A549 (cell line): ENCODE data around the gene KLHL30. TPM values are rescaled to one million over a fixed set of nuclear protein-coding genes. Genes with fewer than 3 reads are reported as not detected.

Experiments
- ATAC-seq, 2 experiments: fragments of 200-7000 bp in 1 of 2; fragments of >200 bp in 1 of 2; cut with Nextera tagmentation in 1 of 2; cut with Tn5 transposase in 1 of 2; 3 replicates each; pipeline versions ENCODE4 v1.8.0 to v1.9.1; 2018 to 2020; ENCODE audit warnings: mild to moderate bottlenecking in 1 of 2, moderate library complexity in 1 of 2
- CTCF ChIA-PET: fragments of 300-600 bp; sonication (Branson Sonifier 250); formaldehyde crosslinking; extraction: SDS; loops from one replicate; lab custom pipeline; 2021; ENCODE audit warnings: antibody characterized with exemption, inconsistent platforms; lab: Yijun Ruan, JAX
- POLR2A ChIA-PET: fragments of 350-600 bp; formaldehyde crosslinking; extraction: SDS; loops from one replicate; lab custom pipeline; 2021; ENCODE audit warnings: antibody characterized with exemption, inconsistent platforms; lab: Yijun Ruan, JAX
- DNase-seq, 2 experiments: peaks; one replicate each; pipeline versions ENCODE4 v3.0.0 to v3.0.0-alpha.2; 2011 to 2016; ENCODE audit warnings: low read depth in 1 of 2, low spot score in 1 of 2
- FAIRE-seq: peaks from 2 replicates; lab custom pipeline; 2011; peaks lifted over from hg19 to GRCh38; lab: Jason Lieb, UNC
- H3K27ac ChIP-seq, 2 experiments: fragments of >200 bp; sonication (Bioruptor Twin); formaldehyde crosslinking; 3 replicates each; pipeline ENCODE4 v1.5.1; 2016 to 2017
- H3K4me1 ChIP-seq: fragments of >200 bp; sonication (Bioruptor Twin); formaldehyde crosslinking; 3 replicates; pipeline ENCODE4 v1.6.1; 2016
- H3K4me2 ChIP-seq: fragments of >200 bp; sonication (Bioruptor Twin); formaldehyde crosslinking; 3 replicates; pipeline ENCODE4 v1.6.1; 2016
- H3K4me3 ChIP-seq: fragments of >200 bp; sonication (Bioruptor Twin); formaldehyde crosslinking; 3 replicates; pipeline ENCODE4 v1.5.1; 2016
- H3K9me3 ChIP-seq: fragments of >200 bp; sonication (Bioruptor Twin); formaldehyde crosslinking; 3 replicates; pipeline ENCODE4 v1.6.1; 2016
- CHD2 ChIP-seq: fragments of 150-350 bp; IDR thresholded peaks from 2 replicates; pipeline ENCODE4 v1.6.1; 2014; ENCODE audit warnings: low read length; ENCODE audit not compliant: partially characterized antibody
- CHD4 ChIP-seq: fragments of 200-600 bp; sonication (generic); IDR thresholded peaks from 2 replicates; pipeline ENCODE4 v1.6.1; 2016; ENCODE audit warnings: antibody characterized with exemption, mild to moderate bottlenecking, borderline replicate concordance
- E2F6 ChIP-seq: IDR thresholded peaks from 2 replicates; pipeline ENCODE4 v1.6.1; 2012; ENCODE audit warnings: low read depth, borderline replicate concordance
- EHMT2 ChIP-seq: fragments of 200-600 bp; sonication (generic); IDR thresholded peaks from 2 replicates; pipeline ENCODE4 v1.6.1; 2016; ENCODE audit warnings: antibody characterized with exemption, low read depth, mild to moderate bottlenecking, moderate library complexity
- EP300 ChIP-seq, 2 experiments: fragments of >200 bp; sonication (Bioruptor Twin); formaldehyde crosslinking; IDR thresholded peaks; 2 replicates in 1 of 2; 3 replicates in 1 of 2; pipeline ENCODE4 v1.6.1; 2016 to 2017
- FOSB ChIP-seq: fragments of 250-450 bp; sonication (Bioruptor Pico); IDR thresholded peaks from 2 replicates; pipeline ENCODE4 v1.5.0; 2020; ENCODE audit warnings: mild to moderate bottlenecking, moderate library complexity
- FOXS1 ChIP-seq: fragments of 250-450 bp; sonication (Bioruptor Pico); IDR thresholded peaks from 2 replicates; pipeline ENCODE4 v1.5.0; 2020; ENCODE audit warnings: mild to moderate bottlenecking, moderate library complexity
- HES2 ChIP-seq: fragments of >200 bp; sonication (Bioruptor Twin); formaldehyde crosslinking; IDR thresholded peaks from 2 replicates; pipeline ENCODE4 v1.6.1; 2016
- HMGXB4 ChIP-seq: fragments of 250-450 bp; sonication (Bioruptor Pico); IDR thresholded peaks from 2 replicates; pipeline ENCODE4 v1.5.0; 2021; ENCODE audit warnings: mild to moderate bottlenecking, moderate library complexity, borderline replicate concordance
- HOXA7 ChIP-seq: fragments of 250-450 bp; sonication (Bioruptor Pico); IDR thresholded peaks from 2 replicates; pipeline ENCODE4 v1.5.0; 2020; ENCODE audit warnings: mild to moderate bottlenecking, moderate library complexity
- JUNB ChIP-seq: fragments of >200 bp; sonication (Bioruptor Twin); formaldehyde crosslinking; IDR thresholded peaks from 2 replicates; pipeline ENCODE4 v1.6.1; 2016
- KDM5A ChIP-seq: fragments of 200-600 bp; sonication (generic); IDR thresholded peaks from 2 replicates; pipeline ENCODE4 v1.6.1; 2016; ENCODE audit warnings: antibody characterized with exemption, mild to moderate bottlenecking
- MAZ ChIP-seq: fragments of 150-350 bp; IDR thresholded peaks from 2 replicates; pipeline ENCODE4 v1.6.1; 2014; ENCODE audit warnings: antibody characterized with exemption, low read depth, low read length, borderline replicate concordance
- NFE2L2 ChIP-seq: fragments of 150-350 bp; conservative IDR thresholded peaks from 2 replicates; pipeline ENCODE4 v1.6.1; 2014; ENCODE audit warnings: low read length
- NPAS2 ChIP-seq: fragments of 250-450 bp; sonication (Bioruptor Pico); IDR thresholded peaks from 2 replicates; pipeline ENCODE4 v1.8.0; 2022; ENCODE audit warnings: mild to moderate bottlenecking, moderate library complexity, borderline replicate concordance
- PBX3 ChIP-seq: IDR thresholded peaks from 2 replicates; pipeline ENCODE4 v1.6.1; 2012
- POLR2AphosphoS2 ChIP-seq: conservative IDR thresholded peaks from 2 replicates; pipeline ENCODE4 v1.6.1; 2012; ENCODE audit warnings: low read length, improper control_type of control experiment, inconsistent platforms
- RFX5 ChIP-seq: fragments of 450-650 bp; IDR thresholded peaks from 2 replicates; pipeline ENCODE4 v1.7.1; 2014; ENCODE audit warnings: antibody characterized with exemption, mild to moderate bottlenecking, moderate library complexity
- SMC3 ChIP-seq: fragments of >200 bp; sonication (Bioruptor Twin); formaldehyde crosslinking; IDR thresholded peaks from 3 replicates; pipeline ENCODE4 v1.6.1; 2018; ENCODE audit warnings: inconsistent platforms
- SREBF2 ChIP-seq: fragments of 450-650 bp; IDR thresholded peaks from 2 replicates; pipeline ENCODE4 v1.6.1; 2014; ENCODE audit warnings: mild to moderate bottlenecking, moderate library complexity
- ZSCAN20 ChIP-seq: fragments of 250-450 bp; sonication (Bioruptor Pico); IDR thresholded peaks from 2 replicates; pipeline ENCODE4 v1.8.0; 2022; ENCODE audit warnings: mild to moderate bottlenecking, moderate library complexity
- WGBS: methylation state at CpG from one replicate; pipeline ENCODE4 v1.1.6; 2017; ENCODE audit errors: missing lambda C conversion rate; 5-methylcytosine and 5-hydroxymethylcytosine counted together
- polyA plus RNA-seq, 4 experiments: library from polyadenylated mRNA; depleted of rRNA in 3 of 4; stranded (reverse); fragments of >200 nt; fragmentation: RNase III in 1 of 4; extraction: RNeasy Plus Mini Kit Qiagen cat#74134 plus additional on column Dnase treatment in 1 of 4; gene quantifications; 2 replicates in 3 of 4; 3 replicates in 1 of 4; pipeline ENCODE4 v1.2.3, GENCODE V29; 2011 to 2017
- TF ChIP-seq, protein P1 (sequence below): fragments of 250-450 bp; sonication (Bioruptor Pico); IDR thresholded peaks from 2 replicates; pipeline ENCODE4 v1.5.0; 2020; ENCODE audit warnings: low read depth, mild to moderate bottlenecking, moderate library complexity

Gene KLHL30
- polyA plus RNA-seq, 2 of the 4 experiments (the other 2 are of a cell fraction) = 0.04 TPM

DNA sequence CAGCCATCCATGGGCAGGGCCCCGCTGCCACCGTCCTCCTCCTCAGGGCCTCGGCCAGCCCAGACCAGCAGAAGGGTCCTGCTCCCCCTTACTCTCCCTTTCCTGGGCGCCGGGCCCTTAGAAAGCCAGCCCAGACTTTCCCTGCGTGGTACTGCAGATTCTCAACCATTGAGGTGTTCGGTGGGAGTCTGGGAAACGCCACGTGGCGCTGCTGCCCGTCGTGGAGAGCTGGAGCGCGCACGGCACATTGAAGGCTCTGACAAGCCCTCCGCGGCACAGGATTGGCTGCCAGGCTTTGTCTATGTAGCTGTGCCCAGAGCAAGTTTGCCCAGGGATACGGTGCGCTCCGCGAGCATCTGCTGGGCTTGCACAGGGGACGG, 10.4 kb upstream of the KLHL30 start:
- POLR2A ChIA-PET = no interaction called here
- CTCF ChIA-PET = no interaction called here

GRCh38 chr2:238128534-238129001, 9.9 kb upstream of the KLHL30 start:
- DNase-seq (no peak), FAIRE-seq (no peak)
- Histone ChIP-seq H3K27ac (no peak overlapping the region), H3K4me1 (no peaks in the 10 kb centered on the region), H3K4me3 (no peak overlapping the region), H3K9me3 (no peaks in the 10 kb centered on the region)
- ChIA-PET CTCF (no interaction called here), POLR2A (no interaction called here)
- TF ChIP-seq RFX5 (no peak), CHD4 (no peak), SREBF2 (no peak), POLR2AphosphoS2 (no peak), FOSB (no peak), EHMT2 (no peak), HES2 (no peak), FOXS1 (CRISPR knock-in tag) (no peak), CHD2 (no peak), NPAS2 (CRISPR knock-in tag) (no peak)
- TF ChIP-seq, all 56 proteins: peak for 0
- H3K4me2 ChIP-seq = no peak overlapping the region
- no peak for ATAC-seq
- WGBS = no CpG with 5 or more reads among the region's 30 CpGs

More for the DNA sequence above, 10.4 kb upstream of the KLHL30 start:
- WGBS = 93% methylated on average over 20 of the region's 22 CpGs
- H3K4me2 ChIP-seq = no peak overlapping the region
- no peak for DNase-seq
- TF ChIP-seq HOXA7 (CRISPR knock-in tag) (no peak), NFE2L2 (no peak), EP300 (IDR thresholded peaks at IDR 0.05) (no peak), PBX3 (no peak), KDM5A (no peak), HMGXB4 (CRISPR knock-in tag) (no peak), CHD2 (no peak), FOSB (no peak), JUNB (no peak)
- TF ChIP-seq, protein P1, sequence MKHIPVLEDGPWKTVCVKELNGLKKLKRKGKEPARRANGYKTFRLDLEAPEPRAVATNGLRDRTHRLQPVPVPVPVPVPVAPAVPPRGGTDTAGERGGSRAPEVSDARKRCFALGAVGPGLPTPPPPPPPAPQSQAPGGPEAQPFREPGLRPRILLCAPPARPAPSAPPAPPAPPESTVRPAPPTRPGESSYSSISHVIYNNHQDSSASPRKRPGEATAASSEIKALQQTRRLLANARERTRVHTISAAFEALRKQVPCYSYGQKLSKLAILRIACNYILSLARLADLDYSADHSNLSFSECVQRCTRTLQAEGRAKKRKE (CRISPR knock-in tag) = no peak
- TF ChIP-seq, all 56 proteins: peak for 0
- FAIRE-seq = no peak
- ATAC-seq = no peak
- Histone ChIP-seq H3K4me1 (no peaks in the 10 kb centered on the region), H3K9me3 (no peaks in the 10 kb centered on the region), H3K4me3 (no peak overlapping the region), H3K27ac (no peak overlapping the region)

GRCh38 chr2:238129166-238130010, 9.1 kb upstream of the KLHL30 start:
- FAIRE-seq (no peak), ATAC-seq (no peak), DNase-seq (no peak)
- WGBS = 73% methylated on average over 21 of the region's 22 CpGs
- ChIA-PET CTCF (no interaction called here), POLR2A (no interaction called here)
- Histone ChIP-seq H3K4me1 (no peaks in the 10 kb centered on the region), H3K4me2 (no peak overlapping the region), H3K4me3 (no peak overlapping the region)
- TF ChIP-seq SMC3 (no peak), ZSCAN20 (CRISPR knock-in tag) (no peak), E2F6 (no peak), KDM5A (no peak), RFX5 (no peak), NPAS2 (CRISPR knock-in tag) (no peak), MAZ (no peak)
- TF ChIP-seq, all 56 proteins: peak for 0
- Histone ChIP-seq H3K9me3 (no peaks in the 10 kb centered on the region), H3K27ac (no peak overlapping the region)
